Tibial nerve (tissue), 3 donors: ENCODE data around the gene PTDSS2.

Experiments used
- CTCF ChIP-seq, 5 experiments: fragments of 200-600 bp in 3 of 5; fragments of 450-650 bp in 2 of 5; sonication (generic) in 3 of 5; IDR thresholded peaks; one replicate each; pipeline ENCODE4 v1.5.1; 2016 to 2019; ENCODE audit warnings: antibody characterized with exemption in 5 of 5, mild to moderate bottlenecking in 3 of 5, moderate library complexity in 2 of 5
- POLR2A ChIP-seq, 2 donors: fragments of 450-650 bp; IDR thresholded peaks; one replicate each; pipeline ENCODE4 v1.6.1; 2017; ENCODE audit warnings: antibody characterized with exemption in 2 of 2, mild to moderate bottlenecking in 2 of 2, moderate library complexity in 2 of 2

GRCh38 chr11:503179-503981, 53.3 kb downstream of the PTDSS2 start:
- no peak for TF ChIP-seq CTCF (IDR thresholded peaks at IDR 0.05)
- TF ChIP-seq POLR2A (IDR thresholded peaks at IDR 0.05), result no peak
